Measurements from ENCODE around the gene GPM6B. TPM values are rescaled to one million over a fixed set of nuclear protein-coding genes. Genes with fewer than 3 reads are reported as not detected.

Gene GPM6B
- polyA plus RNA-seq, 3 donors from 2014 or later, result 0.11 to 1.4 (median 1.2) TPM

- no peak overlapping the region for H3K27ac Mint-ChIP-seq
- no peaks in the 10 kb centered on the region for H3K36me3 Mint-ChIP-seq
- H3K9me3 Mint-ChIP-seq, result no peaks in the 10 kb centered on the region
- no peaks in the 10 kb centered on the region for H3K4me1 Mint-ChIP-seq
- H3K4me3 Mint-ChIP-seq, result no peak overlapping the region
- DNase-seq, result no peak
- peaks cover 2 to 5% (median 3%) of the 10 kb centered on the region in 3 donors for H3K27me3 Mint-ChIP-seq (ENCODE audit: low read depth in 3 of 3)
Observed at GRCh38 chrX:13836575-13836974, 19.7 kb upstream of the GPM6B start.

DNA sequence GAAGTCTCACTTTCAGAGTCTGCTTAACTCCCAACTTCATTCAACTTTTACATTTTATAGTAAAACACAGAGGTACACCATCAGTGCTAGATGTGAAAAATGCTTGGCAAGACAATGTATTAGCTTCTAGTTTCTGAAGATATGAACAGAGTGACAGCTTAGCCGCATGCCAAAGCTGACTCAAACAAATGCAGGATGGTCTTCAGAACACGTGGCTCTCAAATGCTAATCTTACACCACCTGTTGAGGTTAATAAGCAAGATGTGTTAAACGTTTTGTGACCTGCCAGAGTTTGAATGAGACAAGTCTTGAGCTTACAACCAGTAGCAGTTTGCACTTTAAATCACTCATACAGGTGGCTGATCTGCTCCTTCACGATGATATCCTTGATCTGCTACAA is 18.9 kb upstream of the GPM6B start:
- Mint-ChIP-seq H3K27ac (no peak overlapping the region), H3K4me1 (no peaks in the 10 kb centered on the region), H3K36me3 (no peaks in the 10 kb centered on the region), H3K4me3 (no peak overlapping the region), H3K9me3 (no peaks in the 10 kb centered on the region), H3K27me3 (ENCODE audit: low read depth in 3 of 3) (peaks cover 0 to 5% (median 3%) of the 10 kb centered on the region in 3 donors)
- no peak for DNase-seq

GRCh38 chrX:13834355-13834754 is 17.5 kb upstream of the GPM6B start:
- no peaks in the 10 kb centered on the region for H3K9me3 Mint-ChIP-seq
- H3K4me1 Mint-ChIP-seq, result no peaks in the 10 kb centered on the region
- no peaks in the 10 kb centered on the region for H3K36me3 Mint-ChIP-seq
- H3K27me3 Mint-ChIP-seq (ENCODE audit: low read depth in 3 of 3), result peaks cover 0 to 5% (median 5%) of the 10 kb centered on the region in 3 donors
- no peak overlapping the region for H3K27ac Mint-ChIP-seq
- no peak for DNase-seq
- no peak overlapping the region for H3K4me3 Mint-ChIP-seq

GRCh38 chrX:13829983-13830382 is 13.1 kb upstream of the GPM6B start:
- Mint-ChIP-seq H3K27ac (no peak overlapping the region), H3K4me1 (no peaks in the 10 kb centered on the region)

DNA sequence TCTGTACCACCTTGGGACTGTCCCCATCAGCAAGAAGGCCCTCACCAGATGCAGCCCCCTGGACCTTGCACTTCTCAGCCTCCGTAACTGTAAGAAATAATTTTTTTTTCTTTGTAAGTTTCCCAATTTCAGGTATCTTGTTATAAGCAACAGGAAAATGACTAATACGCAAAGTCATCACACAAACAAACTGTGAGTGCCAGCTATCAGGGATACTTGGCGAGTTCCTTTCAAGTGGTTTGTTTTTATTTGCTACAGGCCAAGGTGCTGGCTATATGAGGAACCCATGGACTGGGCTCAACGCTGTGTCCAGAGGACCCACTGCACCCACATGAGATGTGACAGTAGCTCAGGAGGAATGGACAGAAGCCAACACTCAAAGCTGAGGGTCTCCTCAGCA is 11.5 kb upstream of the GPM6B start:
- DNase-seq, result no peak
- H3K9me3 Mint-ChIP-seq, result no peaks in the 10 kb centered on the region
- H3K4me1 Mint-ChIP-seq, result no peaks in the 10 kb centered on the region
- no peaks in the 10 kb centered on the region for H3K36me3 Mint-ChIP-seq
- H3K4me3 Mint-ChIP-seq, result no peak overlapping the region
- peaks cover 0 to 10% (median 3%) of the 10 kb centered on the region in 3 donors for H3K27me3 Mint-ChIP-seq (ENCODE audit: low read depth in 3 of 3)
- H3K27ac Mint-ChIP-seq, result no peak overlapping the region

More at GRCh38 chrX:13829983-13830382, 13.1 kb upstream of the GPM6B start:
- no peak for DNase-seq
- Mint-ChIP-seq H3K27me3 (ENCODE audit: low read depth in 3 of 3) (peaks cover 0 to 10% (median 3%) of the 10 kb centered on the region in 3 donors), H3K9me3 (no peaks in the 10 kb centered on the region), H3K4me3 (no peak overlapping the region), H3K36me3 (no peaks in the 10 kb centered on the region)

GRCh38 chrX:13827298-13828090 is 10.6 kb upstream of the GPM6B start:
- H3K4me1 Mint-ChIP-seq, result no peaks in the 10 kb centered on the region
- no peak overlapping the region for H3K27ac Mint-ChIP-seq
- H3K9me3 Mint-ChIP-seq, result no peaks in the 10 kb centered on the region
- peaks cover 0 to 10% (median 3%) of the 10 kb centered on the region in 3 donors for H3K27me3 Mint-ChIP-seq (ENCODE audit: low read depth in 3 of 3)
- no peak for DNase-seq
- H3K4me3 Mint-ChIP-seq, result no peak overlapping the region
- no peaks in the 10 kb centered on the region for H3K36me3 Mint-ChIP-seq

- Mint-ChIP-seq H3K27me3 (ENCODE audit: low read depth in 3 of 3) (peaks cover 0 to 10% (median 3%) of the 10 kb centered on the region in 3 donors), H3K27ac (no peak overlapping the region), H3K9me3 (no peaks in the 10 kb centered on the region), H3K4me3 (no peak overlapping the region), H3K4me1 (no peaks in the 10 kb centered on the region), H3K36me3 (no peaks in the 10 kb centered on the region)
- no peak for DNase-seq
Observed at GRCh38 chrX:13826770-13827169, 9.9 kb upstream of the GPM6B start.

GRCh38 chrX:13825178-13825762 is 8.4 kb upstream of the GPM6B start:
- Mint-ChIP-seq H3K4me3 (no peak overlapping the region), H3K36me3 (no peaks in the 10 kb centered on the region), H3K9me3 (no peaks in the 10 kb centered on the region), H3K27ac (no peak overlapping the region), H3K4me1 (no peaks in the 10 kb centered on the region), H3K27me3 (ENCODE audit: low read depth in 3 of 3) (peaks cover 0 to 5% (median 3%) of the 10 kb centered on the region in 3 donors)
- no peak for DNase-seq

- no peak for DNase-seq
- Mint-ChIP-seq H3K27ac (no peak overlapping the region), H3K4me1 (no peaks in the 10 kb centered on the region), H3K27me3 (ENCODE audit: low read depth in 3 of 3) (peaks cover 0 to 5% (median 3%) of the 10 kb centered on the region in 3 donors), H3K9me3 (no peaks in the 10 kb centered on the region), H3K36me3 (no peaks in the 10 kb centered on the region), H3K4me3 (no peak overlapping the region)
Observed at GRCh38 chrX:13824746-13825145, 7.9 kb upstream of the GPM6B start.

- H3K36me3 Mint-ChIP-seq, result no peaks in the 10 kb centered on the region
Observed at GRCh38 chrX:13821738-13822137, 4.8 kb upstream of the GPM6B start.

GRCh38 chrX:13816176-13816575 is 717 bp downstream of the GPM6B start:
- no peak for DNase-seq
- Mint-ChIP-seq H3K27me3 (ENCODE audit: low read depth in 3 of 3) (peaks cover 1 to 4% (median 4%) of the 10 kb centered on the region in 3 donors), H3K4me1 (no peaks in the 10 kb centered on the region), H3K9me3 (no peaks in the 10 kb centered on the region), H3K27ac (no peak overlapping the region), H3K4me3 (no peak overlapping the region), H3K36me3 (no peaks in the 10 kb centered on the region)

More at GRCh38 chrX:13821738-13822137, 4.8 kb upstream of the GPM6B start:
- Mint-ChIP-seq H3K4me1 (no peaks in the 10 kb centered on the region), H3K27me3 (ENCODE audit: low read depth in 3 of 3) (peaks cover 0 to 7% (median 0%) of the 10 kb centered on the region in 3 donors), H3K27ac (no peak overlapping the region), H3K9me3 (no peaks in the 10 kb centered on the region), H3K4me3 (no peak overlapping the region)
- DNase-seq, result no peak

DNA sequence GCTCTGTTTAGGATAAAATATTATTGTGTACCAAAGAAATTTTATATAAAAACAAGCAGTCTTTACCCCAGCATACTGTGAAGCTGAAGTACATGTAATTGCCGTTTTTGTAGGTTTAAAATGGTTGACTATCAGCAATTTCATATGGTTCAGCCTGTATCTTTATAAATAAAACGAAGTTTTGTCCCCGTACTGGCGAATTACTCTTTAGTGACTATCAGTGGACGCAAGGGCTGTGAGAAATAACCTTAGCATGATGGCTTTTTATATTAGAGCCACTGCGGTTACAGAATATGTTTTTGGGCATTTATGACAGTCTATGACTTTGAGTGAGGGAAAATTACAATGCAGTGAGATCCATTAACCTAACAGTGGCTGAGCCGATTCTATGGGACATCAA is 1.2 kb downstream of the GPM6B start:
- Mint-ChIP-seq H3K9me3 (no peaks in the 10 kb centered on the region), H3K27ac (no peak overlapping the region), H3K4me1 (no peaks in the 10 kb centered on the region), H3K4me3 (no peak overlapping the region), H3K27me3 (ENCODE audit: low read depth in 3 of 3) (peaks cover 1 to 4% (median 4%) of the 10 kb centered on the region in 3 donors), H3K36me3 (no peaks in the 10 kb centered on the region)
- no peak for DNase-seq

DNA sequence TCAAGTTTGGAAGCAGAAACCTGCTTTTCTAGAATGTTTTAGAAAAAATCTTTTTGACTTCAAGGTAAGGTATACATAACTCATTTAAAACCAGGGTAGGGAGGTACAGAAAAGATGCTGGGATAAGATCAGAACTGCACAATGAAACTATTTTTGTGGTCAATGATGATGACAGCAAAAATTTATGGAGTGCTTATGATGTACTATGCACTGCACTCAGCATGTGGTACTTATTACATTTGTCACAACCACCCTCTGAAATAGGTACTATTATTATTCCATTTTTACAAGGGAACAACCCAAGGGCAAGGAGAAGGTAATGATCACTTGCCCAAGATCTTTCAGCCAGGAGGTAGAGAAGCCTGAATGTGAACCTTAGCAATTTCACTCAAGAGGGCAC is 8.0 kb downstream of the GPM6B start:
- Mint-ChIP-seq H3K4me1 (no peaks in the 10 kb centered on the region), H3K4me3 (no peak overlapping the region), H3K27ac (no peak overlapping the region), H3K36me3 (no peaks in the 10 kb centered on the region), H3K27me3 (ENCODE audit: low read depth in 3 of 3) (peaks cover 0 to 5% (median 1%) of the 10 kb centered on the region in 3 donors), H3K9me3 (no peaks in the 10 kb centered on the region)
- no peak for DNase-seq

DNA sequence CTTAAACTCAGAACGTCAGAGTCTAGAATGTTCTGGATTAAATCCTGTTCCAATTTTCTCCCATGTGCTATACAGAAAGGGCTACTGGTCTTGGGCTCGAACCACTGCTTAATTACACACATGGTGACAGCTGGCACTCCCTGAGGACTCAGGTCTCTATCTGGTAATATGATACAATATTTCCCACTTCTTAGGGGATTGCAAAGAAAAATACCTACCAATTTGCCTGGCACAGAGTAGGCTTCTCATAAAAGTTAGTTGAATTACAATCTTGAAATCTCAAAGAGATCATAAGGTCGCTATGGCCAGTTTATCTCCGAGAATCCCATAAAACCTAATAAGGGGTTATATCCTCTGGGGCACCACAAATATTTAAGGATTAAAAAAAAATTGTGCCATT is 8.6 kb downstream of the GPM6B start:
- no peaks in the 10 kb centered on the region for H3K36me3 Mint-ChIP-seq
- no peak overlapping the region for H3K27ac Mint-ChIP-seq
- no peaks in the 10 kb centered on the region for H3K9me3 Mint-ChIP-seq
- no peaks in the 10 kb centered on the region for H3K4me1 Mint-ChIP-seq
- H3K27me3 Mint-ChIP-seq (ENCODE audit: low read depth in 3 of 3), result peaks cover under 1 to 10% (median 1%) of the 10 kb centered on the region in 3 donors
- no peak for DNase-seq
- H3K4me3 Mint-ChIP-seq, result no peak overlapping the region
